ENCODE measurements around the gene MBNL2.
A peak's percentile ranks its signal among the peaks of the same experiment; 100 is the strongest.

Gene MBNL2

DNA sequence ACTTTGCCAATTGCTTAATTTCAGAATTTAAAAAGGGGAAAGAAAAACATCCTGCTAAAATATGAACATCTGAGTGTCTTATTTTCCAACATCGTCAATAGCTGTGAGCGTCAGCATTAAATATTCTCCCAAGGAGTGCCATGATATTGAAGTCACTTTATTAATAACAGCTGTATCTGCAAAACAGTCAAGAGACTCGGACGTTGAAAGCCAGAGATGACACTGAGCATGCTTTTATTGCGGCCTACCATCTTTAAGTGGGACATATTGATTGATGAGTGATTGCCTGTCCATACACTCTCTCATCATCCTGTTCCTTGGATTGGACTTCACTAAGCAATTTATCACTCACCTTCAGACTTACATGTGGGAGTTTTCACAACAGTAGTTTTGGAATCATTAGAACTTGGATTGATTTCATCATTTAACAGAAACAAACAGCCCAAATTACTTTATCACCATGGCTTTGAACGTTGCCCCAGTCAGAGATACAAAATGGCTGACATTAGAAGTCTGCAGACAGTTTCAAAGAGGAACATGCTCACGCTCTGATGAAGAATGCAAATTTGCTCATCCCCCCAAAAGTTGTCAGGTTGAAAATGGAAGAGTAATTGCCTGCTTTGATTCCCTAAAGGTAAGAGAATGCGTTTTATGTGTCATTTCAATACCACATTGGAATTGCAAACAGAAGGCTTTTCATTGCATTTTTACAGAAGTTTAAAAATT is 53.8 kb downstream of the MBNL2 start:
- no peak for DNase-seq

GRCh38 chr13:97276862-97277269 is 54.7 kb downstream of the MBNL2 start:
- peak; percentile 36 for DNase-seq

DNA sequence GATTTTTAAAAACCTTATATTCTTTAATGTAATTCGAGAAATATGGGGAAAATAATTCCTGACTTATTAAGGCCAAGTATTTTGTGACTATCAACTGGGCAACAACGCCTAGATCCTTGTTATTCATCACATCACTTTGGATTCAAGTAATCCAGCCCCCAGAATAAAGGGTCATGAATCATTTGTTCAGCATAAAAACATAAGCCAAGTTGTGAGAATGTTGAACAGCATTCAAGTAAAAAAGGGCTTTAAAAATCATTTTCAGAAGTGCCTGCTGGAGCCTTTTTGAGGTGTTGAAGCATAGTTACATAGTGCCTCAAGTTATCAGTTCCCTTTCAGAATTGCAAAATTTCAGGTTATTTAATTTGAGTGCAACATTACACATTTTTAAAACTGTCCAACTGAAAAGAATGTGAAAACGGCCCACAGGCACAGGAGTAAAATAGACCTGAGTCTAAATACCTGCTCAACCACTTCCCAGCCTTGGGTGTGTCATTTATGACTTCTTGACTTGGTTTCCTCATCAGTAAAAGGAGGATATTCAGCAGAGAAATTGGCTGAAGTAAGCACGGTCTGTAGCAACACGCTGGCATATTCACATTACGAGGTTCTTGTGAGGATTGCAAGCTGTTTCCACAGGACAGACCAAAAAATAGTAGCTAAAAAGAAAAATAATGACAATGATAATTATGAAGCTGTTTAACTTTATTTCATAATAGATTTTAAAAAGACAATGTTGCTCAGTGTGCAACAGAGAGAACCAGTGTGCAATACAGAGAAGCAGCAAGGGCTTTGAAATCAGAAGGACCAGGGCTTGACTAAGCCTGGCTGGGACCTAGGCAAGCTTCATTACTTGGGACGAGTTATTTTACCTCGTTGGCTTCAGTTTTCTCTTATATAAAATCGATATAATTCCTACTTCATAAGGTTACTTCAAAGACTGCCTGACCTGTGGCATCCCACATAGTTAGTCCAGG is 56.6 kb downstream of the MBNL2 start:
- no peak for DNase-seq

DNA sequence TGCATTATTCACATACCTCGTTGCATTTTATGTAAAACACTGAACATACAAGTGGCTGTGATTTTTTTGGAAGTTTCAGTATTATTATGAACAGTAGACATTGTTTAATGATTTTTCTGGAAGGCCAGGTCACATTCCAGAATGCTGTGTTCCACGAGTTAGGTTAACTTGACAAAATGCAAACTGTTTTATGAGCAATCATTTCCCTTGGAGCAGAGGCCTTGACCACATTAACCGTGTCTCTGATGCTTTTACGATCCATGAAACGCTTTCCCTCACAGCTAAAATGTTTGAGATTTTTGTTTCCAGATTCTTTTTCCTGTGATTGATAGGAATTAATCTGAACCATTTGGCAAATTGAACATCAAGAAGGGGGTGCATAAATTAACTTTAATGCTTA is 57.8 kb downstream of the MBNL2 start:
- DNase-seq: no peak

- no peak for DNase-seq
These were observed 58.3 kb downstream of the MBNL2 start for GRCh38 chr13:97280478-97280877.

GRCh38 chr13:97281028-97281427 is 58.9 kb downstream of the MBNL2 start:
- no peak for DNase-seq

- DNase-seq: no peak
These were observed 60.6 kb downstream of the MBNL2 start for GRCh38 chr13:97282705-97283104.

- DNase-seq: no peak
These were observed 61.8 kb downstream of the MBNL2 start for GRCh38 chr13:97283888-97284287.

- DNase-seq: no peak
These were observed 62.4 kb downstream of the MBNL2 start for GRCh38 chr13:97284558-97284957.

DNA sequence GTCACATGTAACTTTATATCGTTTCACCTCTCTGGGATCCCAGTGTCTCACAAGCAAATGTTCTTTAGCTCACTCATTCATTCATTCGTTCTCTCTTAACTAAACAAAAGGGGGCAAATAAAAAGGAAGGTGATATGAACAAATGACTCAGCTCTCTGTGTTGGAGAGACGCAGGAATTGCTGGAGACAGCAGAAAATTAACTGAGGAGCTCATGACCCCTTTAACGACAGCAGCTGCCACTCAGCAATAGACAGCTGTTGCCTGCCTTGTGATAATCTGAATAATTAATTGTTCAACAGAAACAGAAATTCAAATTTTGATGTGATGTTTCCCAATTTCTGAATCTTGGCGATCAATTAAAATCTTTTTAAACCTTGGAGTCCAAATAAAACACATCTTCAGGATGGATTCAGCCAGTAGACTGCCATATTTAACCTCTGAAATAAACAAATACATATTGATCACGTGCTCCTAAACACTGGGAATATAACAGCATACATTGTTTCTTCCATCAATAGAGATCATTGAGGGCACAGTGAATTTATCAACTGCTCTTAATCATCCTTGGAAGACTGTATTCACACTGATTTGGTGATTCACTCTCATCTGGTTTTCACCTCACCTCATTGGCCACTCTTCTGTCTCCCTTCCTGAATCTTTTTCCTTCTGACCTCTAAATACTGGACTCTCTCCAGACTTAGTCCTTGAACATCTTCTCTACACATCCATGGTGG is 63.3 kb downstream of the MBNL2 start:
- no peak for DNase-seq

- no peak for DNase-seq
These were observed 64.3 kb downstream of the MBNL2 start for GRCh38 chr13:97286317-97287046.

GRCh38 chr13:97287047-97287383 is 64.9 kb downstream of the MBNL2 start:
- DNase-seq: no peak

- DNase-seq: no peak
These were observed 66.4 kb downstream of the MBNL2 start for GRCh38 chr13:97288486-97288900.

DNA sequence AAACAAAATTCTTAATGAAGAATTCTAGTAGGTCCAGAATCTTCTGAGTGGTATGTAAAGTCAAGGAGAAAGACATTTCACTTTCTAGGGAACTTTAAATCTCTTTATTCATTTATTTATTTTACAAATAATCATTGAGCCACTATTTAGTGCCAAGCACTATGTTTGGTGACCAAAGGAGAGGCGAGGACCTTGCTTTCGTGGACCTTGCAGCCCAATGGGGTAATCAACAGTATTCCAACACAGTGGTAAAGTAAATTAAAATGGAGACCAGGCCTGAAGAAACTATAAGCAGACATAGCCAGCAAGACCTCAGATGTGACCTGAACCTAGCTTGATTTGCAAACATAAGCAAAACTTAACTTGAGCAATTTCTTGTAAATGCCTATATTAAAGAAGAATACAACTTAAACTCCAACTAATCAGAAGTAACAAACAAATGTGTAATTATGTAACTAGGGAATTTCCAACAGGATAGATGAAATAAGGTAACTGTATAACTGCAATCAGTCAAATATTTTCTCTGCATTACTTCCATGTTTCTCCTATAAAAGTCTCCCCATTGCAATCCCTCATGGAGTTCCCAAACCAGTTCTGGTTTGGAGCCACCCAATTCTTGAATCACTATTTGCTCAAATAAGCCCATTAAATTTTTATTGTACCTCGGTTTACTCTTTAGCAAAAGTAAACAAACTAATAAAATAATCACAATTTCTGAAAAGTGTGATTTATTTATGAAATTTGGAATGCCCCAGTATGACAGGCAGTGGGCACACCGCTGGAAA is 67.6 kb downstream of the MBNL2 start:
- DNase-seq: no peak

DNA sequence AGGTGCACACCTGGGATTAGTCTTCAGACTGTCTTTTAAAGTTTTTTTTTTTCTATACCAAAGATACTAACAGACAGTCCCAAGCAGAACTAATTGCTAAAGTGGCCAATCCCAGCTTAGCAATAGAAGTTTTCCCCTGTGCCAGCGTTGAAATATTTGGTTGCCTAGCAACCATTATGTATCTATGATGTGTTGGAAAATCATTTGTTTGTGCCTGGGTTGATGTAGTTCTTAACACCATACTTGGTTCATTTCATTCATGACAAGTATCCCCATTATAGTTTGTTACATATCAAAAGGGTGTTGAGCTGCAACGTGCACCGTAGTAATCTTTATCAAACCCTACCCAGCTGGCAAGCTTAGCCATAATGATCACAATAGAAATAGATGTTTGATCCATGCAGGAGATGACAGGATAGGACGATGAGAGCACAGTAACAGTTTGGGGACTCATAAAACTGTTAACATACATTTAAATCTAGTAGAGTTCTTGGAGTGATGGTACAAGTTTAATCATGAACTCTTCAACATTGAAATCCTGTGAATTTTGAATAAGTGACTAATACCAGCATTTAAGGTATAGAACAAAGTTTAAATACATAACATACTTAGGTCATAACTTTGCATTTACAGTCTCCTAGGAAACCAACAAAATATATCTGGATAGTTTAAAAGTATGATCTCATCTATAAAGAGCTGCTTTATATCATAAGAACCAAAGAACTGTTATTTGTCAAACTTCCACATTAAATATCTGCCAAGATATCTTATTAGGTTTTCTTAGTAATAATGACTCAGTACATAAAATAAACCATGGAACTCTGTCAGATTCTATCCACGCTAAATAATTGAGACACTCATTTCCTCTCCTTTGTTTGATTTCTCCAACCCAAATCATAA is 73.4 kb downstream of the MBNL2 start:
- DNase-seq: no peak

DNA sequence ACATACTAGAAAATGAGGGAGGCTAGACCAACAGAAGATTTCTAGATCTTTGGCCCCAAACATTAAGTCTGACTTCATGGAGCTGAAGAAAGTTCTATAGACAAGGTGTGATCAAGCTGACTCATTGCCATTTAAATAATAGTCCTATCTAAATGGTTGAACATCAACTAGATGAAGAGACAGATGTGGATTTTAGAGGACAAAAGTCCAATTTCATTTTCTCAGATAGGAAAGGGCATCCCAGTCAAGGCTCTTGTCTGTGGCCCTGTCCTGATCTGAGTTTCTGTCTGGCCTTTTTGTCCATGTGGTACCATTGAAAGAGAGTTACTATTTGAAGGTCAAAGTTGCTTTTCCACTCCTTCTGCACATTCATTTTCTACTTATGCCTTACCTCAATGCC is 74.6 kb downstream of the MBNL2 start:
- DNase-seq: no peak

DNA sequence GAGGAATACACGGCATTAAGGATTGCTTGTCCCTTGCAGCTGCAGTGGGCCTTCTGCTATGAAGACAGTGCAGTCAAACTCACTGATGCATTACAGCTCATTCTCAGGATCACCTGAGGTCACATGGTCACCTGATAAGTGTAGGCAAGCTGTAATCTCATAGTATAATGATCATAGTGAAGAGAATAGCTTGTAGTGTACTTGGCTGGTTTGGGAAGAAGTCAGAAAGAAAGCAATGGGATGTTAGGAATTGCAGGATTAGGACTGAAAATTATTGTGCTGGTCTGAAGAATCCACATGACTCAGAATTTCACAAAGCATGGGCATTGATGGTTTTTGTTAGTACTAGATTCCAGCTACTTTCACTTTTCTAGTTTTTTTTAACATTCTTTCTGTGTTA is 76.7 kb downstream of the MBNL2 start:
- DNase-seq: no peak

DNA sequence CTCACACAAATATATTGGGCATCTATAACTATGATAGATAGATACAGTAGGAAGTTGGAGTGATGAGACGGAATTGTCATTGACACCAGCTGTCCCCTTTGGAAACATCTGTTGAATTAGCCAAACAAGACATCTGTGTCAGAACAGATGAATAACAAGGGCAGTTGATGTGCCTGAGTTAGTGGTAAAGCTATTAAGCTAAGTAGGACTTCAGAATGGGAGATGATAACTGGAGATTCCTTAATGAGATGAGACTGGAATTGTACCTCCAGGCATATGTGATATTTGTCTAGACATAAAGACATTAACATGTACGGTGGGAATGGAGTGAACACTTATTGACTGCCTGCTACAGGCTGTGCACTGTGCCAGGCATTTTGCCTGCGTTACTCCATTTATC is 78.7 kb downstream of the MBNL2 start:
- DNase-seq: no peak

DNA sequence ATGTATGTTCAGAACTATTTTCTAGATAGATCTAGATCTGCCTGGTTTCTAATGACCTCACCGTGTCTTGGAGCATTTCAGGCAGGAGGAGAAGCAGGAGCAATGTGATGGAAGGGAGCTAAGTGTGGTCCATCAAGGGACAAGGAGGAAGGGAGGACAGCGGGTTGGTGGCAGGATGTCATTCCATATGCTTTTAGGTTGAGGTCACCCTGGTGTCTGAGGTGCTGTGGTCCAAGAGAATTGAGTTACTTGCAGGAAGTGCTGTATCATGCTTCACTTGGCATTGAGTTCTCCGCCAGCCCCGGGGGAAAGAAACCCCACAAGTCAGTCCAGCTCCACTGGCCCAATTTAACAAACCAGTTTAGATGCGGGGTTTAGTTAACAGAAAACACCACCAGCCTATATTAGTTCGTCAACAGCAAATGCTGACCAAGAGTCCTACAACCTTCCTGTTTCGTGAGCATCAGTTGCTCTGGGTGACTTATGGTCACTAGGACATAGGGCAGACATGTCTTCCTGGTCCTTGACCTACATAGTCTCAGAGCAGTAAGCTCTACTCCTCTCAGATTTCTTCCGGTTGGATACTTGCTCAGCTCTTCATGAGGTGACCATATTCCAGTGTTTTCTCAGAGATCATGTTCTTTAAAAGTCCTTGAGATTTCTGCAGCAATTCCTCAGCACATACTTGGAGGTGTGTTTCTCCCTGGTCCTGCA is 79.4 kb downstream of the MBNL2 start:
- DNase-seq: no peak

DNA sequence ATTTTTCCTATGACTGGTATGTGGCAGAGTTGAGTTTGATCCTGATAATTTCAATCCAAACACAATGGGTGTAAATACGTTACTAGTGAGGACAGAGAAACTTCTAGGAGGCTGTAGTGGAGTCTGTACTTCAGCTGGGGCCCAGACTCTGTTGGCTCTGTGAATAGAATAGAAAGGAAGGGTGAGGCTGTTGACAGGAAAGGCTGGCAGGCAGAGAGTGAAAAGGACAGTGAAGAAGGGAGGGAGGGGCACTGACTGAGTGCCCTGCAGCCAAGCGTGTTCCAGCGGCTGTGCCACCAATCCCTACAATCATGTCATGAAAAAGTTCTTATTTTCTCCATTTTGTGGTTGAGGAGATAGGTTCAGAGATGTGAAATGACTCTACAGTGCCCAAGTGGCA is 80.5 kb downstream of the MBNL2 start:
- DNase-seq: no peak

Data from activated CD4-positive, alpha-beta T cell treated with anti-CD3 and anti-CD28 coated beads, Interleukin-2, Interleukin-6, amounts not matched to agents 100 ng/mL and 50 ng/mL, durations not matched to agents 16 hours and 8 hours (primary cell).